HepG2 (cell line): ENCODE results near the gene CAPN7. TPM values are rescaled to one million over a fixed set of nuclear protein-coding genes. Genes with fewer than 3 reads are reported as not detected.

ENCODE experiments used
- ATAC-seq: fragments of 200-7000 bp; cut with Tn5 transposase; 3 replicates; pipeline ENCODE4 v1.9.1; 2020; ENCODE audit warnings: mild to moderate bottlenecking, moderate library complexity
- BruUV-seq: library from RNA; stranded (reverse); fragments of 400-500 nt; replicated peaks from 2 replicates; lab custom pipeline; 2021; lab: Mats Ljungman, UMichigan
- CTCF ChIA-PET: fragments of 300-600 bp; formaldehyde crosslinking; extraction: SDS; loops from one replicate; lab custom pipeline; 2021; ENCODE audit warnings: low total read pairs, inconsistent platforms, low intra/inter-chr PET ratio; lab: Yijun Ruan, JAX
- POLR2A ChIA-PET: fragments of 350-600 bp; sonication (Branson Sonifier 250); formaldehyde crosslinking; loops from one replicate; lab custom pipeline; 2020; ENCODE audit warnings: antibody characterized with exemption, inconsistent platforms; lab: Yijun Ruan, JAX
- DNase-seq: peaks from one replicate; pipeline ENCODE4 v3.0.0-alpha.2; 2015; ENCODE audit warnings: low spot score
- FAIRE-seq: peaks from 3 replicates; lab custom pipeline; 2011; peaks lifted over from hg19 to GRCh38; lab: Jason Lieb, UNC
- H2AFZ ChIP-seq: one replicate; pipeline ENCODE4 v1.6.1; 2011; ENCODE audit warnings: low read length, inconsistent platforms
- H3K27ac ChIP-seq: fragments of 300-600 bp; 3 replicates; pipeline ENCODE4 v1.8.0; 2011; ENCODE audit warnings: mixed run types, mild to moderate bottlenecking, mixed read lengths, low read length, inconsistent platforms; ENCODE audit not compliant: insufficient read depth; ENCODE audit errors: extremely low read length
- H3K27me3 ChIP-seq, 2 experiments: fragments of 200-600 bp in 1 of 2; 2 replicates in 1 of 2; 3 replicates in 1 of 2; pipeline versions ENCODE4 v1.6.0 to v1.8.0; 2011; ENCODE audit warnings: low read length in 2 of 2, mild to moderate bottlenecking in 2 of 2, moderate library complexity in 2 of 2, inconsistent platforms in 1 of 2; ENCODE audit not compliant: insufficient read depth in 2 of 2, control insufficient read depth in 1 of 2
- H3K36me3 ChIP-seq, 2 experiments: fragments of 200-600 bp in 1 of 2; replicated peaks in 1 of 2; 2 replicates in 1 of 2; 3 replicates in 1 of 2; pipeline versions ENCODE4 v1.5.1 to v1.8.0; 2011; ENCODE audit warnings: low read length in 2 of 2, inconsistent platforms in 1 of 2; ENCODE audit not compliant: insufficient read depth in 2 of 2, control insufficient read depth in 1 of 2
- H3K4me1 ChIP-seq: 2 replicates; pipeline ENCODE4 v1.5.1; 2012; ENCODE audit warnings: low read length, inconsistent platforms; ENCODE audit not compliant: insufficient read depth
- H3K4me2 ChIP-seq: 2 replicates; pipeline ENCODE4 v1.6.0; 2011; ENCODE audit warnings: low read depth, low read length, inconsistent platforms
- H3K4me3 ChIP-seq, 3 experiments: fragments of 200-600 bp in 1 of 3; sonication (generic), shearing (Covaris generic) in 1 of 3; replicated peaks in 1 of 3; 2 replicates each; pipeline ENCODE4 v1.5.1; 2011 to 2016; ENCODE audit warnings: low read length in 3 of 3, inconsistent platforms in 2 of 3, low read depth in 2 of 3, mild to moderate bottlenecking in 2 of 3, control low read depth in 1 of 3, mixed read lengths in 1 of 3; ENCODE audit not compliant: insufficient read depth in 1 of 3
- H3K79me2 ChIP-seq: one replicate; pipeline ENCODE4 v1.6.1; 2011; ENCODE audit warnings: low read length, inconsistent platforms; ENCODE audit not compliant: insufficient read depth
- H3K9ac ChIP-seq: 2 replicates; pipeline ENCODE4 v1.6.0; 2011; ENCODE audit warnings: mild to moderate bottlenecking, low read depth, low read length, inconsistent platforms; ENCODE audit not compliant: insufficient read depth
- H3K9me3 ChIP-seq: 2 replicates; pipeline ENCODE4 v1.5.1; 2012; ENCODE audit warnings: mild to moderate bottlenecking, low read length
- H4K20me1 ChIP-seq: 2 replicates; pipeline ENCODE4 v1.6.0; 2011; ENCODE audit warnings: inconsistent platforms, mild to moderate bottlenecking, low read length, moderate library complexity; ENCODE audit not compliant: insufficient read depth
- DBP ChIP-seq: sonication (generic); formaldehyde crosslinking; IDR thresholded peaks from 2 replicates; pipeline ENCODE4 v1.4.0; 2020; ENCODE audit warnings: missing genetic modification reagents; ENCODE audit errors: not compliant biosample characterization
- NRL ChIP-seq: sonication (generic); formaldehyde crosslinking; IDR thresholded peaks from 2 replicates; pipeline ENCODE4 v1.5.0; 2020; ENCODE audit warnings: missing genetic modification reagents, mild to moderate bottlenecking, moderate library complexity, borderline replicate concordance
- ZFP36L1 ChIP-seq: sonication (generic); formaldehyde crosslinking; IDR thresholded peaks from 2 replicates; pipeline ENCODE4 v1.8.0; 2022; ENCODE audit warnings: mild to moderate bottlenecking, missing genetic modification reagents, moderate library complexity
- ZNF34 ChIP-seq: sonication (generic); formaldehyde crosslinking; IDR thresholded peaks from 2 replicates; pipeline ENCODE4 v1.4.0; 2020; ENCODE audit warnings: mild to moderate bottlenecking, missing genetic modification reagents, borderline replicate concordance
- WGBS: methylation state at CpG from one replicate; pipeline ENCODE4 v1.1.6; 2017; ENCODE audit warnings: low lambda C conversion rate; 5-methylcytosine and 5-hydroxymethylcytosine counted together
- in situ Hi-C: cut with HindIII; loops from 2 replicates; pipeline ENCODE4 v1.10.0; 2017; ENCODE audit warnings: low pct_unique_long_range_greater_than_20kb; ENCODE audit not compliant: extremely low pct_ligation_motif_present
- intact Hi-C: fragments of 100-400 bp; cut with micrococcal nuclease; formaldehyde crosslinking; loops from one replicate; pipeline ENCODE4 v1.10.0; 2022; ENCODE audit not compliant: unreplicated experiment
- polyA plus RNA-seq, 8 experiments: library from polyadenylated mRNA; depleted of rRNA in 3 of 8; stranded (reverse) in 7 of 8; unstranded in 1 of 8; fragments of >200 nt; fragmentation: Illumina TruSeq in 4 of 8; extraction: Trizol in 4 of 8; gene quantifications; 2 replicates each; pipeline versions ENCODE4 v1.2.1 to v1.2.3, GENCODE V29; 2011 to 2016; ENCODE audit warnings: low read depth in 4 of 8, missing spikeins in 1 of 8, mixed read lengths in 1 of 8; ENCODE audit not compliant: insufficient read depth in 1 of 8
- total RNA-seq, 5 experiments: library from RNA; depleted of rRNA; stranded (reverse); fragments of >200 nt; fragmentation: Illumina TruSeq; extraction: Trizol; gene quantifications; 2 replicates each; pipeline ENCODE4 v1.2.3, GENCODE V29; 2016; ENCODE audit warnings: low read depth in 1 of 5

Gene CAPN7
- total and polyA plus RNA-seq, 2 of the 13 experiments (the other 11 are each of a cell fraction or from before 2014, with no cell fraction given) = 16.7 to 36.8 TPM

DNA sequence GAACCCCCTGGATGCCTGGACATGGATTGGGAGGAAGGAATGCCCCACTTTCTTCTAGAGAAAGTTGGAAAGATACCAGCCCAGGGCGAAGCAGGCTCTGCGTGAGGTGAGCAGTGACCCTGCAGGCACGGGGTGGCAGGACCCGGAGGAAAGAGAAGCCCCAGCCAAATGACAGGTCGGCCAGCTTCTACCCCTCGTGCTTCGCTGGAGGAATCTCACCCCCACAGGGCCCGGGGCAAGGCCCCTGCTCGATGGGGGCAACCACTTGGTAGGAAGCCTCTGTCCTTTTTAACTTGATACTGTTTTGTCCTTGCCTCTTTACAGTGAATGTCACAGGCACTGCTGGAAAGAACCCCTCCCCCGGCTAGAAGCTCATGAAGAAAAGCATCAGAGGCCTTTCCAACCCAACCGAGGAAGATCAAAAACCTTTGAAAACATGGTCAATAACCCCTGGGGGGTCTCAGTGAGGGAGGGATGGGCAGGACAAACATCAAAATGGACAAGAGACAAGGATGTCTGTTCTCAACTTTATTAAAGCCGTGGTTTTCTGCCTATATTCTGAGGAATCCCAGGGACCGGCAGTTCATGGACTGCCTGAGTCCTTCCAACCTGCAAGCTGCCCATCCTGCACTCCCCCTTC lies 71.9 kb downstream of the CAPN7 start:
- in situ Hi-C loops (no loop called here), intact Hi-C loops (no loop called here)
- ChIA-PET CTCF (no interaction called here), POLR2A (no interaction called here)
- H3K36me3 ChIP-seq = no peaks in the 10 kb centered on the region
- no peaks in the 10 kb centered on the region for H4K20me1 ChIP-seq
- no peak for TF ChIP-seq ZNF34 (CRISPR knock-in tag)
- TF ChIP-seq NRL (CRISPR knock-in tag) = no peak
- H3K4me2 ChIP-seq = no peak overlapping the region
- H3K9ac ChIP-seq = no peak overlapping the region
- ATAC-seq (no peak), FAIRE-seq (no peak), DNase-seq (no peak)
- 63% methylated on average over 12 of the region's 13 CpGs for WGBS
- no peaks in the 10 kb centered on the region for H3K9me3 ChIP-seq
- H3K79me2 ChIP-seq = no peaks in the 10 kb centered on the region
- H3K4me3 ChIP-seq = no peak overlapping the region
- H3K27me3 ChIP-seq = peaks cover 2% of the 10 kb centered on the region in 2 experiments; a peak in 1 of 5 replicates
- no TSS peak for BruUV-seq
- no peak overlapping the region for H2AFZ ChIP-seq
- H3K27ac ChIP-seq = no peak overlapping the region
- no peaks in the 10 kb centered on the region for H3K4me1 ChIP-seq

GRCh38 chr3:15279205-15279604 lies 73.2 kb downstream of the CAPN7 start:
- no peak overlapping the region for H3K4me3 ChIP-seq
- no peak for ATAC-seq
- no peak for DNase-seq
- no peak overlapping the region for H2AFZ ChIP-seq
- no peaks in the 10 kb centered on the region for H4K20me1 ChIP-seq
- no peak overlapping the region for H3K4me2 ChIP-seq
- no peak overlapping the region for H3K9ac ChIP-seq
- TF ChIP-seq ZFP36L1 (CRISPR knock-in tag) = no peak
- no peak for TF ChIP-seq DBP
- H3K4me1 ChIP-seq = no peaks in the 10 kb centered on the region
- ChIA-PET POLR2A (no interaction called here), CTCF (no interaction called here)
- H3K79me2 ChIP-seq = no peaks in the 10 kb centered on the region
- intact Hi-C loops = no loop called here
- H3K27me3 ChIP-seq = peaks cover 2% of the 10 kb centered on the region in 2 experiments; a peak in 1 of 5 replicates
- FAIRE-seq = no peak
- WGBS = 46% methylated on average over 4 of the region's 4 CpGs
- in situ Hi-C loops = no loop called here
- H3K27ac ChIP-seq = no peak overlapping the region
- no peaks in the 10 kb centered on the region for H3K36me3 ChIP-seq
- no peaks in the 10 kb centered on the region for H3K9me3 ChIP-seq
- BruUV-seq = no TSS peak
